Ovary (tissue), 9 donors: Measurements from ENCODE around the gene CDK11A. TPM values are rescaled to one million over a fixed set of nuclear protein-coding genes. Genes with fewer than 3 reads are reported as not detected.

Experiments used
- DNase-seq, 5 donors: peaks; one replicate each; pipeline ENCODE4 v3.0.0-alpha.2; 2019 to 2020
- H3K27ac ChIP-seq, 2 donors: fragments of 200-600 bp; one replicate each; pipeline versions ENCODE4 v1.5.1 to v1.8.0; 2019 to 2022
- H3K27me3 ChIP-seq: fragments of 200-600 bp; one replicate; pipeline ENCODE4 v1.8.0; 2022
- H3K36me3 ChIP-seq: fragments of 200-600 bp; sonication (generic); one replicate; pipeline ENCODE4 v1.5.1; 2019
- H3K4me1 ChIP-seq: one replicate; pipeline ENCODE4 v1.8.1; 2013; ENCODE audit warnings: mild to moderate bottlenecking, moderate library complexity; ENCODE audit not compliant: insufficient read depth
- H3K4me3 ChIP-seq: fragments of 200-600 bp; sonication (generic); one replicate; pipeline ENCODE4 v1.5.1; 2017
- H3K9me3 ChIP-seq, 2 donors: fragments of 200-600 bp in 1 of 2; sonication (generic) in 1 of 2; one replicate each; pipeline versions ENCODE4 v1.5.1 to v1.8.1; 2013 to 2019; ENCODE audit warnings: mild to moderate bottlenecking in 1 of 2, moderate library complexity in 1 of 2
- CTCF ChIP-seq, 3 donors: fragments of 450-650 bp in 2 of 3; fragments of 200-600 bp in 1 of 3; IDR thresholded peaks; one replicate each; pipeline versions ENCODE4 v1.5.1 to v1.8.0; 2016 to 2022; ENCODE audit warnings: antibody characterized with exemption in 3 of 3, mild to moderate bottlenecking in 1 of 3
- EP300 ChIP-seq: sonication (generic); formaldehyde crosslinking; IDR thresholded peaks from one replicate; pipeline ENCODE4 v1.6.1; 2017; ENCODE audit warnings: antibody characterized with exemption
- POLR2A ChIP-seq: fragments of 450-650 bp; IDR thresholded peaks from one replicate; pipeline ENCODE4 v1.6.1; 2017; ENCODE audit warnings: antibody characterized with exemption, mild to moderate bottlenecking, moderate library complexity
- WGBS, 3 donors: extraction: QIAGEN DNeasy Blood & Tissue Kit in 1 of 3; methylation state at CpG; one replicate each; pipeline versions ENCODE4 v1.1.5 to v1.1.7; 2013 to 2017; 5-methylcytosine and 5-hydroxymethylcytosine counted together
- intact Hi-C, 4 donors: fragments of 100-400 bp; cut with DNase I; formaldehyde crosslinking; loops; one replicate each; pipeline versions ENCODE4 v1.11.0 to v1.15.1; 2022 to 2023
- polyA plus RNA-seq, 2 donors: library from polyadenylated mRNA; stranded (reverse); fragments of 200-250 nt in 1 of 2; fragments of 350-450 nt in 1 of 2; fragmentation: Illumina TruSeq in 1 of 2; extraction: RNeasy Lipid Tissue Mini Kit (QIAGEN cat#74804) in 1 of 2; gene quantifications; one replicate each; pipeline ENCODE4 v1.2.3, GENCODE V29; 2013 to 2014
- total RNA-seq, 7 donors: library from RNA; depleted of rRNA in 2 of 7; stranded (reverse); fragments of >200 nt in 2 of 7; fragmentation: NEBNext Ultra II Directional in 3 of 7; extraction: Animal tissue kit (Norgen Biotek cat#: 25700) in 3 of 7; gene quantifications; one replicate each; pipeline versions ENCODE4 v1.1.0 to v1.2.4, GENCODE V29; 2016 to 2023
- donor health status: DM: no; HTN: no; CAD: no; lungs with moderate emphysema.
- donor health status: DM: no; HTN: no; CAD: no.
- donor health status: Bipolar disorder and iron deficiency.
- donor health status: DM: yes; HTN: yes; CAD: no.
- donor health status: DM: no; HTN: no; CAD: no.
- donor health status: DM: yes; HTN: yes; CAD: no.

Gene CDK11A
- total and polyA plus RNA-seq, 9 donors, result 16.7 to 51.3 (median 28.6) TPM

- 91 to 95% (median 94%) methylated on average over 10 of the region's 10 CpGs for WGBS, 3 donors
- no peak overlapping the region for H3K27ac ChIP-seq
- H3K9me3 ChIP-seq, result no peaks in the 10 kb centered on the region
- TF ChIP-seq CTCF (IDR thresholded peaks at IDR 0.05) (no peak), EP300 (no peak), POLR2A (no peak)
- no peak for DNase-seq
- H3K36me3 ChIP-seq, result no peaks in the 10 kb centered on the region
- no peaks in the 10 kb centered on the region for H3K27me3 ChIP-seq
- intact Hi-C loops, result no loop called here
- no peak overlapping the region for H3K4me3 ChIP-seq
- no peaks in the 10 kb centered on the region for H3K4me1 ChIP-seq
Measured at GRCh38 chr1:1760715-1761114, 36.6 kb upstream of the CDK11A start.

- intact Hi-C loops, result no loop called here
- no peaks in the 10 kb centered on the region for H3K36me3 ChIP-seq
Measured at GRCh38 chr1:1760345-1760650, 36.1 kb upstream of the CDK11A start.

GRCh38 chr1:1759456-1760344 is 35.5 kb upstream of the CDK11A start:
- H3K36me3 ChIP-seq, result no peaks in the 10 kb centered on the region
- intact Hi-C loops, result loop anchor here in 2 of 4 donors (5.0 to 10.0 kb wide), 2 partner anchors 135 to 143 kb away; partner anchors contain the start of gene GNB1 (in 1 of the 2)
- DNase-seq, result no peak

More at GRCh38 chr1:1760345-1760650, 36.1 kb upstream of the CDK11A start:
- Histone ChIP-seq H3K4me3 (no peak overlapping the region), H3K27ac (no peak overlapping the region), H3K4me1 (no peaks in the 10 kb centered on the region), H3K9me3 (no peaks in the 10 kb centered on the region), H3K27me3 (no peaks in the 10 kb centered on the region)
- DNase-seq, result no peak
- WGBS, 3 donors, result 88 to 92% (median 91%) methylated on average over 18 to 20 of the region's 20 CpGs
- TF ChIP-seq POLR2A (no peak), EP300 (no peak), CTCF (IDR thresholded peaks at IDR 0.05) (no peak)

More at GRCh38 chr1:1759456-1760344, 35.5 kb upstream of the CDK11A start:
- H3K27ac ChIP-seq, result no peak overlapping the region
- H3K4me3 ChIP-seq, result no peak overlapping the region
- WGBS, 3 donors, result 90 to 92% (median 91%) methylated on average over 37 of the region's 37 CpGs
- H3K4me1 ChIP-seq, result no peaks in the 10 kb centered on the region
- TF ChIP-seq EP300 (no peak), POLR2A (no peak), CTCF (IDR thresholded peaks at IDR 0.05) (no peak)
- no peaks in the 10 kb centered on the region for H3K9me3 ChIP-seq
- H3K27me3 ChIP-seq, result no peaks in the 10 kb centered on the region
